Endothelial cell of umbilical vein (primary cell): ENCODE measurements around the gene FAM171A2.

Experiments
- EZH2 ChIP-seq: IDR thresholded peaks from 2 replicates; pipeline ENCODE4 v1.6.1; 2012; ENCODE audit warnings: borderline replicate concordance, low read depth, mild to moderate bottlenecking, moderate library complexity, low read length, inconsistent platforms; ENCODE audit not compliant: severe bottlenecking
- GATA2 ChIP-seq: IDR thresholded peaks from 2 replicates; pipeline ENCODE4 v1.7.0; 2011; ENCODE audit warnings: low read depth, mild to moderate bottlenecking, moderate library complexity, mixed read lengths, low read length; ENCODE audit not compliant: insufficient read length, insufficient read depth
- POLR2A ChIP-seq: IDR thresholded peaks from 2 replicates; pipeline ENCODE4 v1.6.1; 2012; ENCODE audit warnings: low read depth, mild to moderate bottlenecking, control low read depth, low read length
- POLR2AphosphoS5 ChIP-seq: IDR thresholded peaks from 2 replicates; pipeline ENCODE4 v1.6.1; 2012; ENCODE audit warnings: low read depth, mild to moderate bottlenecking, control low read depth, low read length, moderate library complexity; ENCODE audit not compliant: insufficient read depth
- TF ChIP-seq, protein P1 (sequence below), 2 donors: IDR thresholded peaks; 1 replicate in 1 of 2; 2 replicates in 1 of 2; pipeline ENCODE4 v1.5.1; 2011; ENCODE audit warnings: low read length in 2 of 2, mild to moderate bottlenecking in 2 of 2, moderate library complexity in 2 of 2, control low read depth in 1 of 2, inconsistent platforms in 1 of 2, low read depth in 1 of 2; ENCODE audit not compliant: insufficient read depth in 1 of 2; ENCODE audit errors: extremely low read depth in 1 of 2
- TF ChIP-seq, protein P2 (sequence below): IDR thresholded peaks from 2 replicates; pipeline ENCODE4 v1.6.1; 2011; ENCODE audit not compliant: insufficient read depth, insufficient read length

DNA sequence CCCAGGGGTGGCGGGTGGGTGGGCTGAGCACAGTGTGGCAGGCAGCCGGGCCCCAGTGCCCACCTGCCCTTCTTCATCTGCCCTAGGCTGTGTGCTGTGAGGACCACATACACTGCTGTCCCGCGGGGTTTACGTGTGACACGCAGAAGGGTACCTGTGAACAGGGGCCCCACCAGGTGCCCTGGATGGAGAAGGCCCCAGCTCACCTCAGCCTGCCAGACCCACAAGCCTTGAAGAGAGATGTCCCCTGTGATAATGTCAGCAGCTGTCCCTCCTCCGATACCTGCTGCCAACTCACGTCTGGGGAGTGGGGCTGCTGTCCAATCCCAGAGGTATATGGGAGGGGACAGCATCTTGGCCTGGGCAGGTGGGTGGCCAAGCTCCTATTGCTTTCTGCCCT, 12.2 kb downstream of the FAM171A2 start:
- TF ChIP-seq POLR2A (no peak), GATA2 (no peak), EZH2 (no peak), POLR2AphosphoS5 (no peak)
- TF ChIP-seq, protein P1, sequence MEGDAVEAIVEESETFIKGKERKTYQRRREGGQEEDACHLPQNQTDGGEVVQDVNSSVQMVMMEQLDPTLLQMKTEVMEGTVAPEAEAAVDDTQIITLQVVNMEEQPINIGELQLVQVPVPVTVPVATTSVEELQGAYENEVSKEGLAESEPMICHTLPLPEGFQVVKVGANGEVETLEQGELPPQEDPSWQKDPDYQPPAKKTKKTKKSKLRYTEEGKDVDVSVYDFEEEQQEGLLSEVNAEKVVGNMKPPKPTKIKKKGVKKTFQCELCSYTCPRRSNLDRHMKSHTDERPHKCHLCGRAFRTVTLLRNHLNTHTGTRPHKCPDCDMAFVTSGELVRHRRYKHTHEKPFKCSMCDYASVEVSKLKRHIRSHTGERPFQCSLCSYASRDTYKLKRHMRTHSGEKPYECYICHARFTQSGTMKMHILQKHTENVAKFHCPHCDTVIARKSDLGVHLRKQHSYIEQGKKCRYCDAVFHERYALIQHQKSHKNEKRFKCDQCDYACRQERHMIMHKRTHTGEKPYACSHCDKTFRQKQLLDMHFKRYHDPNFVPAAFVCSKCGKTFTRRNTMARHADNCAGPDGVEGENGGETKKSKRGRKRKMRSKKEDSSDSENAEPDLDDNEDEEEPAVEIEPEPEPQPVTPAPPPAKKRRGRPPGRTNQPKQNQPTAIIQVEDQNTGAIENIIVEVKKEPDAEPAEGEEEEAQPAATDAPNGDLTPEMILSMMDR (IDR thresholded peaks at IDR 0.05; ENCODE audit: extremely low read depth in 1 of 2, insufficient read depth in 1 of 2, low read depth in 1 of 2, low read length in 2 of 2) = no peak
- TF ChIP-seq, protein P2, sequence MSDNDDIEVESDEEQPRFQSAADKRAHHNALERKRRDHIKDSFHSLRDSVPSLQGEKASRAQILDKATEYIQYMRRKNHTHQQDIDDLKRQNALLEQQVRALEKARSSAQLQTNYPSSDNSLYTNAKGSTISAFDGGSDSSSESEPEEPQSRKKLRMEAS = no peak
